Measurements from ENCODE around the gene EMP1.

- TF ChIP-seq RAD21 (IDR thresholded peaks at IDR 0.05; ENCODE audit: low read depth) = no peak
- no peak for TF ChIP-seq TAF1 (IDR thresholded peaks at IDR 0.05; ENCODE audit: low read depth)
- no peak for TF ChIP-seq EP300 (IDR thresholded peaks at IDR 0.05; ENCODE audit: borderline replicate concordance)
- TF ChIP-seq TEAD4 (IDR thresholded peaks at IDR 0.05) = no peak
- TF ChIP-seq, protein P1, sequence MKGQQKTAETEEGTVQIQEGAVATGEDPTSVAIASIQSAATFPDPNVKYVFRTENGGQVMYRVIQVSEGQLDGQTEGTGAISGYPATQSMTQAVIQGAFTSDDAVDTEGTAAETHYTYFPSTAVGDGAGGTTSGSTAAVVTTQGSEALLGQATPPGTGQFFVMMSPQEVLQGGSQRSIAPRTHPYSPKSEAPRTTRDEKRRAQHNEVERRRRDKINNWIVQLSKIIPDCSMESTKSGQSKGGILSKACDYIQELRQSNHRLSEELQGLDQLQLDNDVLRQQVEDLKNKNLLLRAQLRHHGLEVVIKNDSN (IDR thresholded peaks at IDR 0.05) = no peak
- TF ChIP-seq TCF12 (IDR thresholded peaks at IDR 0.05; ENCODE audit: low read depth) = no peak
- no peak for TF ChIP-seq REST (IDR thresholded peaks at IDR 0.05; ENCODE audit: low read depth)
- no peak for TF ChIP-seq NFIC (IDR thresholded peaks at IDR 0.05)
- TF ChIP-seq CEBPB (IDR thresholded peaks at IDR 0.05) = no peak
- no peak for TF ChIP-seq CREB1 (IDR thresholded peaks at IDR 0.05; ENCODE audit: low read depth)
These were observed 4.3 kb downstream of the EMP1 start for GRCh38 chr12:13200841-13201240.

Measured in Ishikawa (cell line).